Hepatocyte (in vitro differentiated cells): ENCODE results near the gene CRKL. TPM values are rescaled to one million over a fixed set of nuclear protein-coding genes. Genes with fewer than 3 reads are reported as not detected.

ENCODE experiments used
- DNase-seq: peaks from one replicate; pipeline ENCODE4 v3.0.0-alpha.2; 2016; ENCODE audit warnings: low spot score
- H2AFZ ChIP-seq: fragments of 200-600 bp; sonication (generic); 2 replicates; pipeline ENCODE4 v1.6.0; 2016; ENCODE audit warnings: antibody characterized with exemption, mild to moderate bottlenecking
- H3K27ac ChIP-seq: fragments of 200-600 bp; sonication (generic); 2 replicates; pipeline ENCODE4 v1.5.1; 2016; ENCODE audit warnings: mild to moderate bottlenecking
- H3K27me3 ChIP-seq: fragments of 200-600 bp; sonication (generic); 2 replicates; pipeline ENCODE4 v1.6.1; 2016
- H3K36me3 ChIP-seq: fragments of 200-600 bp; sonication (generic); replicated peaks from 2 replicates; pipeline ENCODE4 v1.5.1; 2016; ENCODE audit warnings: low read depth; ENCODE audit not compliant: insufficient read depth
- H3K4me1 ChIP-seq: fragments of 200-600 bp; sonication (generic); 2 replicates; pipeline ENCODE4 v1.5.1; 2016; ENCODE audit warnings: mild to moderate bottlenecking, moderate library complexity; ENCODE audit not compliant: insufficient read depth
- H3K4me2 ChIP-seq: fragments of 200-600 bp; sonication (generic); 2 replicates; pipeline ENCODE4 v1.6.0; 2016
- H3K4me3 ChIP-seq: fragments of 200-600 bp; sonication (generic); 2 replicates; pipeline ENCODE4 v1.5.1; 2016; ENCODE audit warnings: mild to moderate bottlenecking
- H3K79me2 ChIP-seq: fragments of 200-600 bp; sonication (generic); 2 replicates; pipeline ENCODE4 v1.6.0; 2017; ENCODE audit warnings: mild to moderate bottlenecking
- H3K9me2 ChIP-seq: fragments of 200-600 bp; sonication (generic); replicated peaks from 2 replicates; pipeline ENCODE4 v1.6.0; 2017; ENCODE audit warnings: mild to moderate bottlenecking; ENCODE audit not compliant: insufficient read depth
- H3K9me3 ChIP-seq: fragments of 200-600 bp; sonication (generic); 2 replicates; pipeline ENCODE4 v1.5.1; 2016; ENCODE audit warnings: low read depth, mild to moderate bottlenecking
- H4K20me1 ChIP-seq: fragments of 200-600 bp; sonication (generic); 2 replicates; pipeline ENCODE4 v1.6.0; 2016; ENCODE audit warnings: mild to moderate bottlenecking; ENCODE audit not compliant: insufficient read depth, poor library complexity, severe bottlenecking
- CTCF ChIP-seq: fragments of 200-600 bp; sonication (generic); IDR thresholded peaks from 2 replicates; pipeline ENCODE4 v1.5.1; 2016; ENCODE audit warnings: antibody characterized with exemption, mild to moderate bottlenecking; ENCODE audit not compliant: poor library complexity
- EZH2 ChIP-seq: fragments of 200-600 bp; sonication (generic); IDR thresholded peaks from 2 replicates; pipeline ENCODE4 v1.6.1; 2016; ENCODE audit warnings: antibody characterized with exemption, mild to moderate bottlenecking, borderline replicate concordance
- EZH2phosphoT487 ChIP-seq: fragments of 200-600 bp; sonication (generic); IDR thresholded peaks from one replicate; pipeline ENCODE4 v1.6.1; 2018; ENCODE audit warnings: antibody characterized with exemption, mild to moderate bottlenecking, low read depth, moderate library complexity; ENCODE audit not compliant: unreplicated experiment, severe bottlenecking
- WGBS: methylation state at CpG from one replicate; pipeline ENCODE4 v1.1.6; 2016; ENCODE audit warnings: low lambda C conversion rate; ENCODE audit errors: missing lambda C conversion rate; 5-methylcytosine and 5-hydroxymethylcytosine counted together
- polyA plus RNA-seq: library from polyadenylated mRNA; unstranded; fragments of >200 nt; fragmentation: Nextera tagmentation; extraction: Ambion mirVana; gene quantifications from 2 replicates; pipeline ENCODE4 v1.2.1, GENCODE V29; 2016
- total RNA-seq: library from RNA; depleted of rRNA; stranded (reverse); fragments of >200 nt; gene quantifications from 2 replicates; pipeline ENCODE4 v1.2.3, GENCODE V29; 2014

Gene CRKL
- total and polyA plus RNA-seq, 2 experiments from 2014 or later, result 31.8 to 49.2 TPM

GRCh38 chr22:20973634-20974286, 56.6 kb downstream of the CRKL start:
- no peak overlapping the region for H2AFZ ChIP-seq
- TF ChIP-seq EZH2 (no peak), CTCF (no peak), EZH2phosphoT487 (no peak)
- no peak overlapping the region for H3K4me2 ChIP-seq
- H3K4me3 ChIP-seq, result no peak overlapping the region
- H3K4me1 ChIP-seq, result no peaks in the 10 kb centered on the region
- no peaks in the 10 kb centered on the region for H3K27me3 ChIP-seq
- H3K36me3 ChIP-seq, result no peaks in the 10 kb centered on the region
- no peaks in the 10 kb centered on the region for H3K9me3 ChIP-seq
- no peaks in the 10 kb centered on the region for H4K20me1 ChIP-seq
- no peaks in the 10 kb centered on the region for H3K9me2 ChIP-seq
- DNase-seq, result no peak
- H3K27ac ChIP-seq, result no peak overlapping the region
- 81% methylated on average over 19 of the region's 21 CpGs for WGBS
- no peaks in the 10 kb centered on the region for H3K79me2 ChIP-seq

GRCh38 chr22:20974336-20974955, 57.2 kb downstream of the CRKL start:
- H3K9me3 ChIP-seq, result no peaks in the 10 kb centered on the region
- peaks cover under 1% of the 10 kb centered on the region for H3K4me1 ChIP-seq
- H3K27me3 ChIP-seq, result no peaks in the 10 kb centered on the region
- H3K36me3 ChIP-seq, result no peaks in the 10 kb centered on the region
- WGBS, result 90% methylated on average over 16 of the region's 16 CpGs
- no peak overlapping the region for H3K4me2 ChIP-seq
- TF ChIP-seq EZH2, result no peak
- no peak for TF ChIP-seq EZH2phosphoT487
- TF ChIP-seq CTCF, result no peak
- H3K79me2 ChIP-seq, result no peaks in the 10 kb centered on the region
- no peak overlapping the region for H2AFZ ChIP-seq
- no peak overlapping the region for H3K4me3 ChIP-seq
- H4K20me1 ChIP-seq, result no peaks in the 10 kb centered on the region
- DNase-seq, result no peak
- H3K27ac ChIP-seq, result no peak overlapping the region
- no peaks in the 10 kb centered on the region for H3K9me2 ChIP-seq

- DNase-seq, result no peak
- Histone ChIP-seq H3K27me3 (no peaks in the 10 kb centered on the region), H3K9me2 (no peaks in the 10 kb centered on the region), H2AFZ (no peak overlapping the region), H3K9me3 (no peaks in the 10 kb centered on the region), H3K4me2 (no peak overlapping the region), H3K27ac (no peak overlapping the region), H3K79me2 (no peaks in the 10 kb centered on the region), H3K4me3 (no peak overlapping the region), H4K20me1 (no peaks in the 10 kb centered on the region), H3K36me3 (no peaks in the 10 kb centered on the region), H3K4me1 (peaks cover 10% of the 10 kb centered on the region)
- TF ChIP-seq EZH2, result no peak
- no peak for TF ChIP-seq CTCF
- TF ChIP-seq EZH2phosphoT487, result no peak
- WGBS, result 84% methylated on average over 14 of the region's 14 CpGs
Measured at GRCh38 chr22:20975541-20976290, 58.5 kb downstream of the CRKL start.
